Endodermal cell (in vitro differentiated cells): ENCODE data around the gene EXOC7. TPM values are rescaled to one million over a fixed set of nuclear protein-coding genes. Genes with fewer than 3 reads are reported as not detected.

Experiments
- DNase-seq: peaks from one replicate; pipeline ENCODE4 v3.0.0-alpha.2; 2017
- H3K27ac ChIP-seq: 2 replicates; pipeline ENCODE4 v1.5.1; 2013; ENCODE audit warnings: mild to moderate bottlenecking, low read depth, low read length, moderate library complexity
- H3K27me3 ChIP-seq: 2 replicates; pipeline ENCODE4 v1.6.1; 2013; ENCODE audit warnings: mild to moderate bottlenecking, low read length, moderate library complexity; ENCODE audit not compliant: insufficient read depth, control insufficient read depth, poor library complexity, severe bottlenecking
- H3K36me3 ChIP-seq: 2 replicates; pipeline ENCODE4 v1.7.0; 2013; ENCODE audit warnings: mild to moderate bottlenecking, low read length, moderate library complexity; ENCODE audit not compliant: control insufficient read depth, insufficient read depth
- H3K4me1 ChIP-seq: one replicate; pipeline ENCODE4 v1.7.0; 2013; ENCODE audit warnings: low read length; ENCODE audit not compliant: control insufficient read depth, insufficient read depth
- H3K4me3 ChIP-seq: 2 replicates; pipeline ENCODE4 v1.5.1; 2013; ENCODE audit warnings: mild to moderate bottlenecking, low read length, moderate library complexity
- H3K9ac ChIP-seq: 2 replicates; pipeline ENCODE4 v1.6.1; 2013; ENCODE audit warnings: mild to moderate bottlenecking, low read length, moderate library complexity; ENCODE audit not compliant: poor library complexity, severe bottlenecking; ENCODE audit errors: extremely low read depth
- H3K9me3 ChIP-seq: 2 replicates; pipeline ENCODE4 v1.6.1; 2013; ENCODE audit warnings: mild to moderate bottlenecking, low read length, moderate library complexity; ENCODE audit not compliant: control insufficient read depth
- H3K27ac Mint-ChIP-seq: 2 replicates; pipeline ENCODE4 v1.8.0; 2020; ENCODE audit warnings: mixed read lengths
- H3K27me3 Mint-ChIP-seq: 2 replicates; pipeline ENCODE4 v1.8.0; 2021; ENCODE audit warnings: mild to moderate bottlenecking, mixed read lengths; ENCODE audit not compliant: insufficient read depth
- H3K36me3 Mint-ChIP-seq: 2 replicates; pipeline ENCODE4 v1.8.0; 2020; ENCODE audit warnings: low read depth, mixed read lengths
- H3K4me1 Mint-ChIP-seq: 2 replicates; pipeline ENCODE4 v1.8.0; 2020; ENCODE audit warnings: mixed read lengths
- H3K4me3 Mint-ChIP-seq: 2 replicates; pipeline ENCODE4 v1.8.0; 2020; ENCODE audit warnings: mild to moderate bottlenecking, moderate library complexity, mixed read lengths
- H3K9me3 Mint-ChIP-seq: 2 replicates; pipeline ENCODE4 v1.8.0; 2020; ENCODE audit warnings: mild to moderate bottlenecking, mixed read lengths
- WGBS, 2 experiments: methylation state at CpG; one replicate each; pipeline versions ENCODE4 v1.1.5 to v1.1.7; 2013; ENCODE audit warnings: missing lambda C conversion rate in 2 of 2, mixed read lengths in 1 of 2; ENCODE audit not compliant: insufficient coverage in 1 of 2, insufficient read length in 1 of 2; 5-methylcytosine and 5-hydroxymethylcytosine counted together
- total RNA-seq, 2 donors: library from RNA; stranded (reverse); fragmentation: NEBNext Ultra II Directional in 1 of 2; extraction: Animal tissue kit (Norgen Biotek cat#: 25700) in 1 of 2; gene quantifications; 2 replicates in 1 of 2; 3 replicates in 1 of 2; pipeline ENCODE4 v1.2.1, GENCODE V29; 2021
- TF ChIP-seq, protein P1 (sequence below): fragments of 200-600 bp; sonication (generic); conservative IDR thresholded peaks from 2 replicates; pipeline ENCODE4 v1.5.0; 2021; ENCODE audit warnings: antibody characterized with exemption, mild to moderate bottlenecking

The EXOC7 gene
- total RNA-seq, 2 donors from 2014 or later, result 159 to 187 TPM

- Histone ChIP-seq H3K4me1 (no peaks in the 10 kb centered on the region), H3K27me3 (no peaks in the 10 kb centered on the region), H3K36me3 (peaks cover 81% of the 10 kb centered on the region), H3K9me3 (no peaks in the 10 kb centered on the region), H3K9ac (no peak overlapping the region), H3K27ac (no peak overlapping the region), H3K4me3 (no peak overlapping the region)
- Mint-ChIP-seq H3K4me1 (peaks cover 7% of the 10 kb centered on the region), H3K9me3 (no peaks in the 10 kb centered on the region), H3K27me3 (no peaks in the 10 kb centered on the region), H3K4me3 (no peak overlapping the region), H3K27ac (no peak overlapping the region), H3K36me3 (peaks cover 58% of the 10 kb centered on the region)
- no peak for DNase-seq
- TF ChIP-seq, protein P1, sequence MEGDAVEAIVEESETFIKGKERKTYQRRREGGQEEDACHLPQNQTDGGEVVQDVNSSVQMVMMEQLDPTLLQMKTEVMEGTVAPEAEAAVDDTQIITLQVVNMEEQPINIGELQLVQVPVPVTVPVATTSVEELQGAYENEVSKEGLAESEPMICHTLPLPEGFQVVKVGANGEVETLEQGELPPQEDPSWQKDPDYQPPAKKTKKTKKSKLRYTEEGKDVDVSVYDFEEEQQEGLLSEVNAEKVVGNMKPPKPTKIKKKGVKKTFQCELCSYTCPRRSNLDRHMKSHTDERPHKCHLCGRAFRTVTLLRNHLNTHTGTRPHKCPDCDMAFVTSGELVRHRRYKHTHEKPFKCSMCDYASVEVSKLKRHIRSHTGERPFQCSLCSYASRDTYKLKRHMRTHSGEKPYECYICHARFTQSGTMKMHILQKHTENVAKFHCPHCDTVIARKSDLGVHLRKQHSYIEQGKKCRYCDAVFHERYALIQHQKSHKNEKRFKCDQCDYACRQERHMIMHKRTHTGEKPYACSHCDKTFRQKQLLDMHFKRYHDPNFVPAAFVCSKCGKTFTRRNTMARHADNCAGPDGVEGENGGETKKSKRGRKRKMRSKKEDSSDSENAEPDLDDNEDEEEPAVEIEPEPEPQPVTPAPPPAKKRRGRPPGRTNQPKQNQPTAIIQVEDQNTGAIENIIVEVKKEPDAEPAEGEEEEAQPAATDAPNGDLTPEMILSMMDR, result no peak
- 95 to 99% methylated on average over 11 to 13 of the region's 13 CpGs for WGBS, 2 experiments
Observed at GRCh38 chr17:76085731-76086366, 17.7 kb downstream of the EXOC7 start.

DNA sequence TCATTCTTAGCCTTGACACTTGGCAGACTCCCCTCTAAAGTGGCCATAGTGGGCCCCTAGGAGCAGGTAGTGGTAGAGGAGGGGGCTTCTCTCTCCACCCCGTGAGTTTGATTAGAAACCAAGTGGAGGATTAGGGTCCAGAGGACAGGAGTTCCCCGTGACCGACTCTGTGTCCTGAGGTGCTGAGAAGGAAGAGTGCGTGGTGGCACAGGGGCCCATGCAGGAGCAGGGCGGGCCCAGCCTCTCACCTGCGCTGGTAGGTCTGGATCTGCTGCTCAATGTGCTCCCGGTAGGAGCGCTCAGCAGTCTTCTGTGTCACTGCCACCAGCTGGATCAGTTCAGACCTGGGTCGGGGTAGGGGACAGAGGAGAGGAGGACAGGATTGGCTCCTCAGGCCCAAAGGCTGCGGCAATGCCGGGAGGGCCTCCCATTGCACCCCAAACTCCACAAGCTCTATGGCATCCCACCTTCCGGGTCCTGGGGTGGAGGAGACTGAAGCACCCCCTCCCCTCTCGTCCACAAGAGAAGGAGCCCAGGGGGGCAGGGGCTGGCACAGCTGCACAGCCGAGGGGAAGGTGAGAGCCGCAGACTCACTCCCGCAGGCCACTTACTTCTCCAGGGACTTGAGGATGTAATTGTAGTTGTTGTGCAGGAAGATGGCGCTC is 18.4 kb downstream of the EXOC7 start:
- no peaks in the 10 kb centered on the region for H3K9me3 ChIP-seq
- TF ChIP-seq, protein P1, result no peak
- no peak overlapping the region for H3K4me3 ChIP-seq
- Mint-ChIP-seq H3K36me3 (peaks cover 58% of the 10 kb centered on the region), H3K4me1 (peaks cover 13% of the 10 kb centered on the region), H3K27me3 (no peaks in the 10 kb centered on the region), H3K27ac (no peak overlapping the region), H3K9me3 (no peaks in the 10 kb centered on the region), H3K4me3 (no peak overlapping the region)
- H3K36me3 ChIP-seq, result peaks cover 75% of the 10 kb centered on the region
- peaks cover 6% of the 10 kb centered on the region for H3K4me1 ChIP-seq
- 77 to 82% methylated on average over 10 to 17 of the region's 17 CpGs for WGBS, 2 experiments
- DNase-seq, result no peak
- H3K9ac ChIP-seq, result no peak overlapping the region
- no peaks in the 10 kb centered on the region for H3K27me3 ChIP-seq
- H3K27ac ChIP-seq, result no peak overlapping the region

DNA sequence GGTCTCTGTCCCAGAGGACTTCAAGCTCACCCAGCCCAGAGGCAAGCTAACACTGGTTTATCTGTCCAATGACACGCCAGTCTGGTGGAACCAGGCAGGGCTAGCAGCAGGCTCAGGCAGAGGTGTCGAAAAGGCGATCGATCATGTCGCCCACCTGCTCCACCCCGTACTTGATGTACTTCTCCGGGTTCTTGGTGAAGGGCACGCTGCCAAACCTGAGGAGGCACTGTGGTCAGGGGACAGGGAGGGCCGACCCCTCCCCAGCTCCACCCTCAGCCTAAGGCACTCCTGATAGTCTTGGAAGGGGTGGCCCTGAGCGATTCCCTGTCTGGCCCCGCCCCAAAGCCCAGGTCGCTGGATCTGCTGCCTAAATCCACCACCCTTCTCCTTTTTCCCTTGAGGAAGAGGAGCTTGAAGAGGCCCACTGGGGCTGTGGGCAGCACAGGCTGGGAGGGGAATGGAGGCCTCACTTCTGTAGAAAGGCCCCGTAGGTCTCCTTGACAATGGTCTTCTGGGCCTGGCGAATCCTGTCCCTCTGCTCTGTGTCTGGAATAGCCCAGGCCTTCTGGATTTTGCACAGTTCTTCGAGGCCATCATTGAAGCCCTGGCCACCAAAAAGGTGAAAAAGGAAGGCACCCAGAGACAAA is 19.9 kb downstream of the EXOC7 start:
- no peak overlapping the region for H3K4me3 ChIP-seq
- WGBS, 2 experiments, result 94 to 96% methylated on average over 8 to 15 of the region's 15 CpGs
- no peak overlapping the region for H3K9ac ChIP-seq
- H3K4me1 Mint-ChIP-seq, result peaks cover 13% of the 10 kb centered on the region
- H3K9me3 ChIP-seq, result no peaks in the 10 kb centered on the region
- peaks cover 12% of the 10 kb centered on the region for H3K27me3 Mint-ChIP-seq
- no peak for DNase-seq
- H3K4me1 ChIP-seq, result peaks cover 15% of the 10 kb centered on the region
- H3K9me3 Mint-ChIP-seq, result no peaks in the 10 kb centered on the region
- H3K36me3 ChIP-seq, result peaks cover 62% of the 10 kb centered on the region
- TF ChIP-seq, protein P1, result no peak
- no peak overlapping the region for H3K27ac ChIP-seq
- no peak overlapping the region for H3K27ac Mint-ChIP-seq
- peaks cover 44% of the 10 kb centered on the region for H3K36me3 Mint-ChIP-seq
- no peak overlapping the region for H3K4me3 Mint-ChIP-seq
- peaks cover 13% of the 10 kb centered on the region for H3K27me3 ChIP-seq
